ENCODE measurements around the gene ATP13A2. TPM values are rescaled to one million over a fixed set of nuclear protein-coding genes. Genes with fewer than 3 reads are reported as not detected.

Gene ATP13A2
- total RNA-seq, 2 experiments from 2014 or later, result 30.7 to 32.0 TPM

Other genes starting within 250 kb of the ATP13A2 start
- gene RNU1-2, start 115.9 kb downstream of the ATP13A2 start, total RNA-seq, result 1,000 to 10,000 TPM; 1,573 to 2,291 TPM
- 10 to 100 TPM; 18.4 to 25.7 TPM for gene CROCC, start 90.0 kb downstream of the ATP13A2 start, total RNA-seq
- gene MFAP2, start 31.3 kb downstream of the ATP13A2 start, total RNA-seq, result not detected
- 100 to 1,000 TPM; 132 to 149 TPM for gene SDHB, start 42.1 kb upstream of the ATP13A2 start, total RNA-seq
- under 1 TPM in 1 of 2 experiments, not detected in 1; 0.05 TPM for gene PADI2, start 107.5 kb upstream of the ATP13A2 start, total RNA-seq
- gene PADI1, start 193.2 kb upstream of the ATP13A2 start, total RNA-seq, result not detected
- gene PADI3, start 237.2 kb upstream of the ATP13A2 start, total RNA-seq, result not detected

Measured in activated CD4-positive, alpha-beta T cell treated with anti-CD3 and anti-CD28 coated beads for 36 hours (primary cell).